HepG2 (cell line): Measurements from ENCODE around the gene STK40. TPM values are rescaled to one million over a fixed set of nuclear protein-coding genes. Genes with fewer than 3 reads are reported as not detected.

Source experiments
- CBX5 ChIP-seq: sonication (generic); formaldehyde crosslinking; IDR thresholded peaks from 2 replicates; pipeline ENCODE4 v1.4.0; 2020; ENCODE audit warnings: missing genetic modification reagents, borderline replicate concordance
- GFI1 ChIP-seq: sonication (generic); formaldehyde crosslinking; IDR thresholded peaks from 2 replicates; pipeline ENCODE4 v1.5.0; 2020; ENCODE audit warnings: missing genetic modification reagents, mild to moderate bottlenecking, borderline replicate concordance
- HOXA7 ChIP-seq: sonication (generic); formaldehyde crosslinking; IDR thresholded peaks from 2 replicates; pipeline ENCODE4 v1.8.1; 2022; ENCODE audit warnings: mild to moderate bottlenecking, missing genetic modification reagents, moderate library complexity
- JUN ChIP-seq: sonication (generic); formaldehyde crosslinking; IDR thresholded peaks from 2 replicates; pipeline ENCODE4 v1.4.0; 2020; ENCODE audit warnings: mild to moderate bottlenecking, missing genetic modification reagents
- SIX1 ChIP-seq: sonication (generic); formaldehyde crosslinking; IDR thresholded peaks from 2 replicates; pipeline ENCODE4 v1.4.0; 2020; ENCODE audit warnings: missing genetic modification reagents, borderline replicate concordance
- SYNCRIP ChIP-seq: fragments of 200-400 bp; formaldehyde crosslinking; IDR thresholded peaks from 2 replicates; pipeline ENCODE4 v1.6.1; 2018; ENCODE audit warnings: mild to moderate bottlenecking, low read depth, low read length; ENCODE audit not compliant: insufficient read depth
- TCF12 ChIP-seq, 2 experiments: fragments of 450-650 bp in 1 of 2; sonication (generic) in 1 of 2; formaldehyde crosslinking in 1 of 2; IDR thresholded peaks; 2 replicates each; pipeline versions ENCODE4 v1.6.1 to v1.8.0; 2017 to 2022; ENCODE audit warnings: antibody characterized with exemption in 1 of 2, mild to moderate bottlenecking in 1 of 2, missing genetic modification reagents in 1 of 2, moderate library complexity in 1 of 2
- YEATS4 ChIP-seq: sonication (generic); formaldehyde crosslinking; IDR thresholded peaks from 2 replicates; pipeline ENCODE4 v1.4.0; 2020; ENCODE audit warnings: missing genetic modification reagents, borderline replicate concordance
- ZBTB1 ChIP-seq: sonication (generic); formaldehyde crosslinking; IDR thresholded peaks from 2 replicates; pipeline ENCODE4 v1.4.0; 2020; ENCODE audit warnings: missing genetic modification reagents, borderline replicate concordance
- ZNF180 ChIP-seq: sonication (generic); formaldehyde crosslinking; IDR thresholded peaks from 2 replicates; pipeline ENCODE4 v1.4.0; 2020; ENCODE audit warnings: low read depth, missing genetic modification reagents, borderline replicate concordance
- ZNF296 ChIP-seq: sonication (generic); formaldehyde crosslinking; conservative IDR thresholded peaks from 2 replicates; pipeline ENCODE4 v1.5.0; 2020; ENCODE audit warnings: mild to moderate bottlenecking, missing genetic modification reagents
- ZNF468 ChIP-seq: sonication (generic); formaldehyde crosslinking; IDR thresholded peaks from 2 replicates; pipeline ENCODE4 v1.8.0; 2022; ENCODE audit warnings: mild to moderate bottlenecking, moderate library complexity, missing genetic modification reagents
- ZNF569 ChIP-seq: sonication (generic); formaldehyde crosslinking; IDR thresholded peaks from 2 replicates; pipeline ENCODE4 v1.5.0; 2020; ENCODE audit warnings: mild to moderate bottlenecking, missing genetic modification reagents, moderate library complexity, borderline replicate concordance
- polyA plus RNA-seq, 8 experiments: library from polyadenylated mRNA; depleted of rRNA in 3 of 8; stranded (reverse) in 7 of 8; unstranded in 1 of 8; fragments of >200 nt; fragmentation: Illumina TruSeq in 4 of 8; extraction: Trizol in 4 of 8; gene quantifications; 2 replicates each; pipeline versions ENCODE4 v1.2.1 to v1.2.3, GENCODE V29; 2011 to 2016; ENCODE audit warnings: low read depth in 4 of 8, missing spikeins in 1 of 8, mixed read lengths in 1 of 8; ENCODE audit not compliant: insufficient read depth in 1 of 8
- total RNA-seq, 5 experiments: library from RNA; depleted of rRNA; stranded (reverse); fragments of >200 nt; fragmentation: Illumina TruSeq; extraction: Trizol; gene quantifications; 2 replicates each; pipeline ENCODE4 v1.2.3, GENCODE V29; 2016; ENCODE audit warnings: low read depth in 1 of 5
- TF ChIP-seq, protein P1 (sequence below): sonication (generic); formaldehyde crosslinking; IDR thresholded peaks from 2 replicates; pipeline ENCODE4 v1.5.0; 2020; ENCODE audit warnings: missing genetic modification reagents
- TF ChIP-seq, protein P2 (sequence below): sonication (generic); formaldehyde crosslinking; conservative IDR thresholded peaks from 2 replicates; pipeline ENCODE4 v1.8.0; 2022; ENCODE audit warnings: low read depth, missing genetic modification reagents
- TF ChIP-seq, protein P3 (sequence below): sonication (generic); formaldehyde crosslinking; IDR thresholded peaks from 2 replicates; pipeline ENCODE4 v1.4.0; 2020; ENCODE audit warnings: mild to moderate bottlenecking, missing genetic modification reagents
- TF ChIP-seq, protein P4 (sequence below): IDR thresholded peaks from 2 replicates; pipeline ENCODE4 v1.6.1; 2012; ENCODE audit warnings: inconsistent platforms
- TF ChIP-seq, protein P5 (sequence below): sonication (generic); formaldehyde crosslinking; IDR thresholded peaks from 2 replicates; pipeline ENCODE4 v1.4.0; 2020; ENCODE audit warnings: missing genetic modification reagents
- TF ChIP-seq, protein P6 (sequence below): sonication (generic); formaldehyde crosslinking; IDR thresholded peaks from 2 replicates; pipeline ENCODE4 v1.8.1; 2023; ENCODE audit warnings: missing genetic modification reagents, mild to moderate bottlenecking, borderline replicate concordance
- TF ChIP-seq, protein P7 (sequence below): sonication (generic); formaldehyde crosslinking; IDR thresholded peaks from 2 replicates; pipeline ENCODE4 v1.8.0; 2022; ENCODE audit warnings: missing genetic modification reagents, low read depth, mild to moderate bottlenecking, borderline replicate concordance

STK40 gene
- total and polyA plus RNA-seq, 2 of the 13 experiments (the other 11 are each of a cell fraction or from before 2014, with no cell fraction given) = 33.8 to 35.1 TPM

DNA sequence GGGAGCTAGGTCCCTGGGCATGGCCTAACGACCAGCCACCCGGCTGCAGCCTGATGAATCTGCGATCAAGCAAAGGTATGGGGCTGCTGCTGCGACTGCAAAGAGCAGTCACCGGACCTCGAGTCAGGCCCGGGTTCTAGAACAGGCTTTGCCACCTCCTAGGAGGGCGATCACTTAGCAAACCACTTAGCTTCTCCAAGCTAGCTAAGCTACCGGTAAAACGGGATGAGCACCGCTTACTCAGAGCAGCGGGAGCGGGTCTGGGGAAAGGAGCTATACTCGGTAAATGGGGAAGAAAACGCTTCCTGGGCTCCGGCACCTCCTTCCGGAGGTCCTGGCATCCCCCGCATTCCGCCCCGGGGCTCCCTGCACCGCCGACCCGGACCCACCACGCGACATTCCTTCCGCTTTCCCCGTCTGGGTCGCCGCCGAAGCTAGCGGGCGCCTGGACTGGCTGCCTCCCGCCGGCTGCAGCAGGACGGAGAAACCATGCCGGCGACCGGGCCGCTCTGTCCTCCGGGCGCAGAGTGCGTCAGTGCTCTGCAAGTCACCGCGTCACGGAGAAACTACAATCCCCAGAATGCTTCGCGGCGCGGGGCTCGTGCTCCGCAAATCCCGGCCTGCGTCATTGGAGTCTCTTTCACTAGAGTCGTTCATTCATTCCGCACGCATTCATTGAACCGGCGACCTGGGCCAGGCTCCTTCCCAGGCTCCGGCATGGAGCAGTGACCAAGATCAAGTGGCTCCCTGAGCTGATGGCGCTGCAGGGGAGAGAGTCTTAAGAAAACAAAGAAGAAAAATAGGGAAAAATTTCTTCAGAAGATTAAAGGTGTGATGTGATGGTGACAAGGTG is 11.9 kb upstream of the STK40 start, which contains the start of gene LSM10 (continued):
- no peak for TF ChIP-seq HOXA7 (CRISPR knock-in tag)
- TF ChIP-seq, protein P1, sequence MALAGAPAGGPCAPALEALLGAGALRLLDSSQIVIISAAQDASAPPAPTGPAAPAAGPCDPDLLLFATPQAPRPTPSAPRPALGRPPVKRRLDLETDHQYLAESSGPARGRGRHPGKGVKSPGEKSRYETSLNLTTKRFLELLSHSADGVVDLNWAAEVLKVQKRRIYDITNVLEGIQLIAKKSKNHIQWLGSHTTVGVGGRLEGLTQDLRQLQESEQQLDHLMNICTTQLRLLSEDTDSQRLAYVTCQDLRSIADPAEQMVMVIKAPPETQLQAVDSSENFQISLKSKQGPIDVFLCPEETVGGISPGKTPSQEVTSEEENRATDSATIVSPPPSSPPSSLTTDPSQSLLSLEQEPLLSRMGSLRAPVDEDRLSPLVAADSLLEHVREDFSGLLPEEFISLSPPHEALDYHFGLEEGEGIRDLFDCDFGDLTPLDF = peak; percentile 77
- TF ChIP-seq, protein P2, sequence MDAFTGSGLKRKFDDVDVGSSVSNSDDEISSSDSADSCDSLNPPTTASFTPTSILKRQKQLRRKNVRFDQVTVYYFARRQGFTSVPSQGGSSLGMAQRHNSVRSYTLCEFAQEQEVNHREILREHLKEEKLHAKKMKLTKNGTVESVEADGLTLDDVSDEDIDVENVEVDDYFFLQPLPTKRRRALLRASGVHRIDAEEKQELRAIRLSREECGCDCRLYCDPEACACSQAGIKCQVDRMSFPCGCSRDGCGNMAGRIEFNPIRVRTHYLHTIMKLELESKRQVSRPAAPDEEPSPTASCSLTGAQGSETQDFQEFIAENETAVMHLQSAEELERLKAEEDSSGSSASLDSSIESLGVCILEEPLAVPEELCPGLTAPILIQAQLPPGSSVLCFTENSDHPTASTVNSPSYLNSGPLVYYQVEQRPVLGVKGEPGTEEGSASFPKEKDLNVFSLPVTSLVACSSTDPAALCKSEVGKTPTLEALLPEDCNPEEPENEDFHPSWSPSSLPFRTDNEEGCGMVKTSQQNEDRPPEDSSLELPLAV = no peak
- TF ChIP-seq JUN (CRISPR knock-in tag) = no peak
- no peak for TF ChIP-seq ZNF296 (CRISPR knock-in tag)
- no peak for TF ChIP-seq TCF12 (IDR thresholded peaks at IDR 0.05)
- TF ChIP-seq TCF12 (CRISPR knock-in tag; IDR thresholded peaks at IDR 0.05) = 0 out of 2 replicates have a peak, but pooled peaks have one; percentile 52
- TF ChIP-seq, protein P3, sequence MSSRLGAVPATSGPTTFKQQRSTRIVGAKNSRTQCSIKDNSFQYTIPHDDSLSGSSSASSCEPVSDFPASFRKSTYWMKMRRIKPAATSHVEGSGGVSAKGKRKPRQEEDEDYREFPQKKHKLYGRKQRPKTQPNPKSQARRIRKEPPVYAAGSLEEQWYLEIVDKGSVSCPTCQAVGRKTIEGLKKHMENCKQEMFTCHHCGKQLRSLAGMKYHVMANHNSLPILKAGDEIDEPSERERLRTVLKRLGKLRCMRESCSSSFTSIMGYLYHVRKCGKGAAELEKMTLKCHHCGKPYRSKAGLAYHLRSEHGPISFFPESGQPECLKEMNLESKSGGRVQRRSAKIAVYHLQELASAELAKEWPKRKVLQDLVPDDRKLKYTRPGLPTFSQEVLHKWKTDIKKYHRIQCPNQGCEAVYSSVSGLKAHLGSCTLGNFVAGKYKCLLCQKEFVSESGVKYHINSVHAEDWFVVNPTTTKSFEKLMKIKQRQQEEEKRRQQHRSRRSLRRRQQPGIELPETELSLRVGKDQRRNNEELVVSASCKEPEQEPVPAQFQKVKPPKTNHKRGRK (CRISPR knock-in tag) = no peak
- TF ChIP-seq, protein P4, sequence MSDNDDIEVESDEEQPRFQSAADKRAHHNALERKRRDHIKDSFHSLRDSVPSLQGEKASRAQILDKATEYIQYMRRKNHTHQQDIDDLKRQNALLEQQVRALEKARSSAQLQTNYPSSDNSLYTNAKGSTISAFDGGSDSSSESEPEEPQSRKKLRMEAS = peak; percentile 64
- TF ChIP-seq SYNCRIP = no peak
- peak; percentile 42; the same call in 1 of the 2 replicates for TF ChIP-seq GFI1 (CRISPR knock-in tag)
- TF ChIP-seq CBX5 (CRISPR knock-in tag) = no peak; the same call in 1 of the 2 replicates
- no peak for TF ChIP-seq SIX1 (CRISPR knock-in tag)
- TF ChIP-seq, protein P5, sequence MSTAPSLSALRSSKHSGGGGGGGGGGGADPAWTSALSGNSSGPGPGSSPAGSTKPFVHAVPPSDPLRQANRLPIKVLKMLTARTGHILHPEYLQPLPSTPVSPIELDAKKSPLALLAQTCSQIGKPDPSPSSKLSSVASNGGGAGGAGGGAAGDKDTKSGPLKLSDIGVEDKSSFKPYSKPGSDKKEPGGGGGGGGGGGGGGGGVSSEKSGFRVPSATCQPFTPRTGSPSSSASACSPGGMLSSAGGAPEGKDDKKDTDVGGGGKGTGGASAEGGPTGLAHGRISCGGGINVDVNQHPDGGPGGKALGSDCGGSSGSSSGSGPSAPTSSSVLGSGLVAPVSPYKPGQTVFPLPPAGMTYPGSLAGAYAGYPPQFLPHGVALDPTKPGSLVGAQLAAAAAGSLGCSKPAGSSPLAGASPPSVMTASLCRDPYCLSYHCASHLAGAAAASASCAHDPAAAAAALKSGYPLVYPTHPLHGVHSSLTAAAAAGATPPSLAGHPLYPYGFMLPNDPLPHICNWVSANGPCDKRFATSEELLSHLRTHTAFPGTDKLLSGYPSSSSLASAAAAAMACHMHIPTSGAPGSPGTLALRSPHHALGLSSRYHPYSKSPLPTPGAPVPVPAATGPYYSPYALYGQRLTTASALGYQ (CRISPR knock-in tag) = peak; percentile 58; the same call in 1 of the 2 replicates
- TF ChIP-seq YEATS4 (CRISPR knock-in tag) = peak; percentile 85; the same call in 1 of the 2 replicates
- TF ChIP-seq, protein P6, sequence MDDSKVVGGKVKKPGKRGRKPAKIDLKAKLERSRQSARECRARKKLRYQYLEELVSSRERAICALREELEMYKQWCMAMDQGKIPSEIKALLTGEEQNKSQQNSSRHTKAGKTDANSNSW (CRISPR knock-in tag) = peak; percentile 47; the same call in 1 of the 2 replicates
- TF ChIP-seq ZNF180 (CRISPR knock-in tag) = no peak
- no peak for TF ChIP-seq ZBTB1
- TF ChIP-seq ZNF468 (CRISPR knock-in tag) = no peak
- TF ChIP-seq, protein P7, sequence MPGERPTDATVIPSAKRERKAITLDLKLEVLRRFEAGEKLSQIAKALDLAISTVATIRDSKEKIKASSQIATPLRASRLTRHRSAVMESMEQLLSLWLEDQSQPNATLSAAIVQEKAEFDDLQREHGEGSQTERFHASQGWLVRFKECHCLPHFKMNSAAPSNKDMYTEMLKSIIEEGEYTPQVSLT (CRISPR knock-in tag) = no peak
- TF ChIP-seq ZNF569 (CRISPR knock-in tag) = no peak
